NK-92 (cell line): ENCODE data around the gene IL12B.
"Not testable (repeated sequence)": the region's sequence is repeated elsewhere in the genome, so short reads cannot be mapped to it uniquely, and the experiment has no call there.

Source experiments
- DNase-seq: peaks from one replicate; lab custom pipeline; 2025; ENCODE audit not compliant: unreplicated experiment; lab: John Stamatoyannopoulos, UW

The IL12B gene

GRCh38 chr5:159297300-159297699 is 33.0 kb downstream of the IL12B start:
- DNase-seq: not testable (repeated sequence)

- DNase-seq: no peak
Observed at GRCh38 chr5:159294921-159295320, 35.4 kb downstream of the IL12B start.

- DNase-seq: no peak
Observed at GRCh38 chr5:159290741-159291140, 39.5 kb downstream of the IL12B start.

- DNase-seq: no peak
Observed at GRCh38 chr5:159286420-159287035, 43.8 kb downstream of the IL12B start.

- no peak for DNase-seq
Observed at GRCh38 chr5:159274676-159275075, 55.6 kb downstream of the IL12B start.

- no peak for DNase-seq
Observed at GRCh38 chr5:159273923-159274322, 56.4 kb downstream of the IL12B start.

GRCh38 chr5:159269723-159270122 is 60.6 kb downstream of the IL12B start:
- DNase-seq: no peak

- DNase-seq: not testable (repeated sequence)
Observed at GRCh38 chr5:159266764-159267163, 63.5 kb downstream of the IL12B start.
